ENCODE measurements around the gene GABPA. TPM values are rescaled to one million over a fixed set of nuclear protein-coding genes. Genes with fewer than 3 reads are reported as not detected.

GABPA gene
- polyA plus RNA-seq, 1 of the 3 experiments (the other 2 are of a cell fraction), result 6.2 TPM

DNA sequence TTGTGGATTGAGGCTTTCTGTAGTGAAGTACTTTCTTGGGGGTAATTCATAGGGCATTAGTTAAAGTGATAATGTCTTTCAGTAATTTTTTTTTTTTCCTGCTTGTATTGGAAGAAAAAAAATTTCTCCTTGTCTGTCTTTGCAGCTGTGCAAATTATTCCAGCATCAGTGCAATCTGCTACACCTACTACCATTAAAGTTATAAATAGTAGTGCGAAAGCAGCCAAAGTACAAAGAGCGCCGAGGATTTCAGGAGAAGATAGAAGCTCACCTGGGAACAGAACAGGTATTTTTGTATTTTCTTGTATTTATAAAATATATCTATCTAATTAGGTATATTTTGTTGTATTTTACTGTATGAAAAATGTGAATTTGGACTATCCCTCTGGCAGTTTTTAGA, 29.3 kb downstream of the GABPA start:
- Histone ChIP-seq H3K4me1 (ENCODE audit: control insufficient read depth in 1 of 2, insufficient read depth in 2 of 2, low read depth in 1 of 2, low read length in 1 of 2) (peaks cover 0 to 4% of the 10 kb centered on the region in 2 experiments; a peak in 1 of 4 replicates), H3K36me3 (replicated peaks in 1 of 2; ENCODE audit: control insufficient read depth in 1 of 2, insufficient read depth in 2 of 2, low read length in 1 of 2) (peaks cover 47 to 86% of the 10 kb centered on the region in 2 experiments), H3K9me3 (no peaks in the 10 kb centered on the region), H4K20me1 (ENCODE audit: insufficient read depth) (no peaks in the 10 kb centered on the region), H3F3A (replicated peaks; ENCODE audit: insufficient read depth) (no peaks in the 10 kb centered on the region), H3K79me2 (ENCODE audit: insufficient read depth) (no peaks in the 10 kb centered on the region), H2AFZ (ENCODE audit: low read depth) (no peak overlapping the region), H3K27me3 (ENCODE audit: insufficient read depth) (no peaks in the 10 kb centered on the region), H3K9me2 (no peaks in the 10 kb centered on the region), H3K4me3 (ENCODE audit: low read depth in 2 of 2, low read length in 1 of 2) (no peak overlapping the region), H3K9ac (no peak overlapping the region), H3K4me2 (no peak overlapping the region), H3K27ac (ENCODE audit: low read depth in 2 of 2, low read length in 1 of 2) (no peak overlapping the region)
- WGBS (ENCODE audit: low lambda C conversion rate), result 97% methylated on average over 3 of the region's 3 CpGs
- TF ChIP-seq, protein P1, sequence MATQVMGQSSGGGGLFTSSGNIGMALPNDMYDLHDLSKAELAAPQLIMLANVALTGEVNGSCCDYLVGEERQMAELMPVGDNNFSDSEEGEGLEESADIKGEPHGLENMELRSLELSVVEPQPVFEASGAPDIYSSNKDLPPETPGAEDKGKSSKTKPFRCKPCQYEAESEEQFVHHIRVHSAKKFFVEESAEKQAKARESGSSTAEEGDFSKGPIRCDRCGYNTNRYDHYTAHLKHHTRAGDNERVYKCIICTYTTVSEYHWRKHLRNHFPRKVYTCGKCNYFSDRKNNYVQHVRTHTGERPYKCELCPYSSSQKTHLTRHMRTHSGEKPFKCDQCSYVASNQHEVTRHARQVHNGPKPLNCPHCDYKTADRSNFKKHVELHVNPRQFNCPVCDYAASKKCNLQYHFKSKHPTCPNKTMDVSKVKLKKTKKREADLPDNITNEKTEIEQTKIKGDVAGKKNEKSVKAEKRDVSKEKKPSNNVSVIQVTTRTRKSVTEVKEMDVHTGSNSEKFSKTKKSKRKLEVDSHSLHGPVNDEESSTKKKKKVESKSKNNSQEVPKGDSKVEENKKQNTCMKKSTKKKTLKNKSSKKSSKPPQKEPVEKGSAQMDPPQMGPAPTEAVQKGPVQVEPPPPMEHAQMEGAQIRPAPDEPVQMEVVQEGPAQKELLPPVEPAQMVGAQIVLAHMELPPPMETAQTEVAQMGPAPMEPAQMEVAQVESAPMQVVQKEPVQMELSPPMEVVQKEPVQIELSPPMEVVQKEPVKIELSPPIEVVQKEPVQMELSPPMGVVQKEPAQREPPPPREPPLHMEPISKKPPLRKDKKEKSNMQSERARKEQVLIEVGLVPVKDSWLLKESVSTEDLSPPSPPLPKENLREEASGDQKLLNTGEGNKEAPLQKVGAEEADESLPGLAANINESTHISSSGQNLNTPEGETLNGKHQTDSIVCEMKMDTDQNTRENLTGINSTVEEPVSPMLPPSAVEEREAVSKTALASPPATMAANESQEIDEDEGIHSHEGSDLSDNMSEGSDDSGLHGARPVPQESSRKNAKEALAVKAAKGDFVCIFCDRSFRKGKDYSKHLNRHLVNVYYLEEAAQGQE (IDR thresholded peaks at IDR 0.05; ENCODE audit: low read depth, low read length), result no peak
- no peak for TF ChIP-seq FOXJ3 (CRISPR knock-in tag; IDR thresholded peaks at IDR 0.05)
- no peak for TF ChIP-seq RXRA (IDR thresholded peaks at IDR 0.05; ENCODE audit: borderline replicate concordance, low read depth)
- TF ChIP-seq, protein P2, sequence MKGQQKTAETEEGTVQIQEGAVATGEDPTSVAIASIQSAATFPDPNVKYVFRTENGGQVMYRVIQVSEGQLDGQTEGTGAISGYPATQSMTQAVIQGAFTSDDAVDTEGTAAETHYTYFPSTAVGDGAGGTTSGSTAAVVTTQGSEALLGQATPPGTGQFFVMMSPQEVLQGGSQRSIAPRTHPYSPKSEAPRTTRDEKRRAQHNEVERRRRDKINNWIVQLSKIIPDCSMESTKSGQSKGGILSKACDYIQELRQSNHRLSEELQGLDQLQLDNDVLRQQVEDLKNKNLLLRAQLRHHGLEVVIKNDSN (IDR thresholded peaks at IDR 0.05; ENCODE audit: borderline replicate concordance, low read depth), result no peak
- TF ChIP-seq, protein P3, sequence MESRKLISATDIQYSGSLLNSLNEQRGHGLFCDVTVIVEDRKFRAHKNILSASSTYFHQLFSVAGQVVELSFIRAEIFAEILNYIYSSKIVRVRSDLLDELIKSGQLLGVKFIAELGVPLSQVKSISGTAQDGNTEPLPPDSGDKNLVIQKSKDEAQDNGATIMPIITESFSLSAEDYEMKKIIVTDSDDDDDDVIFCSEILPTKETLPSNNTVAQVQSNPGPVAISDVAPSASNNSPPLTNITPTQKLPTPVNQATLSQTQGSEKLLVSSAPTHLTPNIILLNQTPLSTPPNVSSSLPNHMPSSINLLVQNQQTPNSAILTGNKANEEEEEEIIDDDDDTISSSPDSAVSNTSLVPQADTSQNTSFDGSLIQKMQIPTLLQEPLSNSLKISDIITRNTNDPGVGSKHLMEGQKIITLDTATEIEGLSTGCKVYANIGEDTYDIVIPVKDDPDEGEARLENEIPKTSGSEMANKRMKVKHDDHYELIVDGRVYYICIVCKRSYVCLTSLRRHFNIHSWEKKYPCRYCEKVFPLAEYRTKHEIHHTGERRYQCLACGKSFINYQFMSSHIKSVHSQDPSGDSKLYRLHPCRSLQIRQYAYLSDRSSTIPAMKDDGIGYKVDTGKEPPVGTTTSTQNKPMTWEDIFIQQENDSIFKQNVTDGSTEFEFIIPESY (IDR thresholded peaks at IDR 0.05; ENCODE audit: borderline replicate concordance, low read depth), result no peak
- no peak for TF ChIP-seq FOSL2 (IDR thresholded peaks at IDR 0.05; ENCODE audit: borderline replicate concordance, low read depth)
- TF ChIP-seq, protein P4, sequence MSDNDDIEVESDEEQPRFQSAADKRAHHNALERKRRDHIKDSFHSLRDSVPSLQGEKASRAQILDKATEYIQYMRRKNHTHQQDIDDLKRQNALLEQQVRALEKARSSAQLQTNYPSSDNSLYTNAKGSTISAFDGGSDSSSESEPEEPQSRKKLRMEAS (IDR thresholded peaks at IDR 0.05; ENCODE audit: low read depth), result no peak
- TF ChIP-seq EZH2phosphoT487 (IDR thresholded peaks at IDR 0.05; ENCODE audit: borderline replicate concordance, low read depth), result no peak
- TF ChIP-seq MEF2A (IDR thresholded peaks at IDR 0.05; ENCODE audit: borderline replicate concordance, low read depth), result no peak
- no peak for TF ChIP-seq EP300 (IDR thresholded peaks at IDR 0.05; ENCODE audit: borderline replicate concordance in 1 of 2, low read depth in 1 of 2, low read length in 1 of 2)
- TF ChIP-seq GATA2 (CRISPR knock-in tag; IDR thresholded peaks at IDR 0.05), result no peak
- TF ChIP-seq RCOR1 (IDR thresholded peaks at IDR 0.05; ENCODE audit: low read length), result no peak
- TF ChIP-seq, protein P5, sequence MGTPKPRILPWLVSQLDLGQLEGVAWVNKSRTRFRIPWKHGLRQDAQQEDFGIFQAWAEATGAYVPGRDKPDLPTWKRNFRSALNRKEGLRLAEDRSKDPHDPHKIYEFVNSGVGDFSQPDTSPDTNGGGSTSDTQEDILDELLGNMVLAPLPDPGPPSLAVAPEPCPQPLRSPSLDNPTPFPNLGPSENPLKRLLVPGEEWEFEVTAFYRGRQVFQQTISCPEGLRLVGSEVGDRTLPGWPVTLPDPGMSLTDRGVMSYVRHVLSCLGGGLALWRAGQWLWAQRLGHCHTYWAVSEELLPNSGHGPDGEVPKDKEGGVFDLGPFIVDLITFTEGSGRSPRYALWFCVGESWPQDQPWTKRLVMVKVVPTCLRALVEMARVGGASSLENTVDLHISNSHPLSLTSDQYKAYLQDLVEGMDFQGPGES (IDR thresholded peaks at IDR 0.05; ENCODE audit: low read depth, low read length), result no peak
- TF ChIP-seq SIN3A (IDR thresholded peaks at IDR 0.05; ENCODE audit: borderline replicate concordance, low read depth, low read length), result no peak
- TF ChIP-seq, protein P6, sequence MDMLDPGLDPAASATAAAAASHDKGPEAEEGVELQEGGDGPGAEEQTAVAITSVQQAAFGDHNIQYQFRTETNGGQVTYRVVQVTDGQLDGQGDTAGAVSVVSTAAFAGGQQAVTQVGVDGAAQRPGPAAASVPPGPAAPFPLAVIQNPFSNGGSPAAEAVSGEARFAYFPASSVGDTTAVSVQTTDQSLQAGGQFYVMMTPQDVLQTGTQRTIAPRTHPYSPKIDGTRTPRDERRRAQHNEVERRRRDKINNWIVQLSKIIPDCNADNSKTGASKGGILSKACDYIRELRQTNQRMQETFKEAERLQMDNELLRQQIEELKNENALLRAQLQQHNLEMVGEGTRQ (IDR thresholded peaks at IDR 0.05; ENCODE audit: borderline replicate concordance, low read depth, low read length), result no peak
- TF ChIP-seq TCF12 (IDR thresholded peaks at IDR 0.05), result no peak
- no peak for TF ChIP-seq NRF1 (IDR thresholded peaks at IDR 0.05; ENCODE audit: low read depth, low read length)
- TF ChIP-seq, protein P7, sequence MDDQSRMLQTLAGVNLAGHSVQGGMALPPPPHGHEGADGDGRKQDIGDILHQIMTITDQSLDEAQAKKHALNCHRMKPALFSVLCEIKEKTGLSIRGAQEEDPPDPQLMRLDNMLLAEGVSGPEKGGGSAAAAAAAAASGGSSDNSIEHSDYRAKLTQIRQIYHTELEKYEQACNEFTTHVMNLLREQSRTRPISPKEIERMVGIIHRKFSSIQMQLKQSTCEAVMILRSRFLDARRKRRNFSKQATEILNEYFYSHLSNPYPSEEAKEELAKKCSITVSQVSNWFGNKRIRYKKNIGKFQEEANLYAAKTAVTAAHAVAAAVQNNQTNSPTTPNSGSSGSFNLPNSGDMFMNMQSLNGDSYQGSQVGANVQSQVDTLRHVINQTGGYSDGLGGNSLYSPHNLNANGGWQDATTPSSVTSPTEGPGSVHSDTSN (IDR thresholded peaks at IDR 0.05), result no peak
- no peak for TF ChIP-seq TEAD4 (IDR thresholded peaks at IDR 0.05; ENCODE audit: borderline replicate concordance, insufficient read depth)
- CTCF ChIA-PET, result interaction anchor here (0.7 to 1.4 kb wide), 2 partner anchors 19 to 38 kb away, joined by 3 to 4 read pairs; no protein-coding TSS in a partner anchor
- no peak for DNase-seq
- POLR2A ChIA-PET, result interaction anchor here (0.6 kb wide), 1 partner anchor 44 kb away, joined by 3 read pairs; no protein-coding TSS in a partner anchor

Data from SK-N-SH (cell line).